GM18505 (cell line): ENCODE measurements around the gene PDIA3.
"Not testable (repeated sequence)": the region's sequence is repeated elsewhere in the genome, so short reads cannot be mapped to it uniquely, and the experiment has no call there.

Experiments used
- ATAC-seq: cut with Tn5 transposase; IDR thresholded peaks from one replicate; pipeline ENCODE4 v1.9.1; 2021; ENCODE audit not compliant: unreplicated experiment
- POLR2A ChIP-seq: IDR thresholded peaks from 4 replicates; pipeline ENCODE4 v1.6.1; 2011; ENCODE audit warnings: borderline replicate concordance; ENCODE audit not compliant: insufficient read depth, insufficient read length; ENCODE audit errors: extremely low read depth

The PDIA3 gene

DNA sequence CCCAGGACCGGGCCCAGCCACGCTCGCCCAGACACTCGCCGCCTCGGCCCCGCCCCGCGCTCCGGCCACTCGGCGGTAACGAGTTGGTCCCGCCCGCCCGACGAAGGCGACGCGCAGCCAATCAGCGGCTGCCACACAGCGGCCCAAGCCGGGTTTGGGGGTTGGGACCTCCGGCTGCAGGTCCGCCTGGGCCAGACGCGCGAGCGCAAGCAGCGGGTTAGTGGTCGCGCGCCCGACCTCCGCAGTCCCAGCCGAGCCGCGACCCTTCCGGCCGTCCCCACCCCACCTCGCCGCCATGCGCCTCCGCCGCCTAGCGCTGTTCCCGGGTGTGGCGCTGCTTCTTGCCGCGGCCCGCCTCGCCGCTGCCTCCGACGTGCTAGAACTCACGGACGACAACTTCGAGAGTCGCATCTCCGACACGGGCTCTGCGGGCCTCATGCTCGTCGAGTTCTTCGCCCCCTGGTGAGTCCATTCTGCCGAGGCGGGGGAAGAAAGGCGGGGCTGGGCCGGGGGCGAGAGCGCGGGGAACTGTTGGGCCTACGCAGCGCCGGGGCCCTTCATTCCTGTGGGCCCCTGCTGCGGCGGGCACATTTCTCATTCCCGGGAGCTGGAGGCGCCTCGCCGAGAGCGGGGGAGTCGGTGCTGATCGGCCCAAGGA, at the start of gene PDIA3:
Gene PDIA3, plus strand, starts transcription at position 194 of the 658 bp plus-strand sequence. Its CDS starts 102 bp downstream, at position 296.
- peak; percentile 69 for ATAC-seq
- TF ChIP-seq POLR2A, result peak; percentile 86

DNA sequence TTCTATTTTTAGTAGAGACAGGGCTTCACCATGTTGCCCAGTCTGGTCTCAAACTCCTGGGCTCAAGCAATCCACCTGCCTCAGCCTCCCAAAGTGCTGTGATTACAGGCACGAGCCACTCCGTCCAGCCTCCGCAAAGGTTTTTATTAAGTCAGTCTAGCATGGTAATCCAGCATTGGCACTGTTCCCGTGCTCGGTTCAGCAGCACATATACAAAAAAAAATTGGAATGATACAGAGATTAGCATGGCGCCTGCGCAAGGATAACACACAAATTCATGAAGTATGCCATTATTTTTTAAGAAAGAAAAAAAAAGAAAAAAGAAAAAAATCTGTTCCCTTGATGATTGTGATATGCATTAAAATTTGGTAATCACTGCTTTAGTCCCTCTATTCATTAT, 44.1 kb upstream of the PDIA3 start:
- no peak for ATAC-seq
- TF ChIP-seq POLR2A, result no peak

DNA sequence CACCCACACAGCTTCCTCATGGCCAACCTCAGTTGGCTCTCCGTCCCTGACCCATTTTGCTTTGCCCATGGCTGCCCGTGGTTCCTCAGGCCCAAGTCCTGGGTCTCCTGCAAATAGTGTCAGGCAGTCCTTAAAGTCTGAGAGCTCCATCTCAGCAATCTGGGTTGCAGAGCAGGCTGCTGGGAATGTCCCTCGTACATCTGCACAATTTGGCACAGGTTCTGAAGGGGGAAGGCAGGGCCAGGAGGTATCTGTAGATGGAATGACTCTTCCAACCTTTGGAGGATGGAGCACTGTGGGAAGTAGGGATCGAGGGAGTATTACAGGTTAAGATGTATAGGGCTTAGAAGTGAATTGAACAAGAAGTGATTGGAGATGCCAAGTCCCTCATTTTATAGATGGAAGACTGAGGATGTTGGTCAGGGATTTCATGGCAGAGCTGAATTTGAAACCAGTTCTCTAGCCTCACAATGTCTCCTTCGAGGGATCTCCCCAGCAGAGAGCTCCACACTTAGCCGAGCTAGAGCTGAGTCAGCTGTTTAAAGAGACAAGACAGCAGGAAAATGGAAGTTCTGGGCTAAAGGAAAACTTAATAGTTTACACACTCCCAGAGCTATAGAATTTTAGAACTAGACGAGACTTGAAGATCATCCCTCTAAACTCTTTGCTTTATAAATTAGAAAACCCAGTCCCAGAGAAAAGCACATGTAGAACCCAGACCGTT, 43.4 kb upstream of the PDIA3 start:
- ATAC-seq, result no peak
- TF ChIP-seq POLR2A, result no peak

DNA sequence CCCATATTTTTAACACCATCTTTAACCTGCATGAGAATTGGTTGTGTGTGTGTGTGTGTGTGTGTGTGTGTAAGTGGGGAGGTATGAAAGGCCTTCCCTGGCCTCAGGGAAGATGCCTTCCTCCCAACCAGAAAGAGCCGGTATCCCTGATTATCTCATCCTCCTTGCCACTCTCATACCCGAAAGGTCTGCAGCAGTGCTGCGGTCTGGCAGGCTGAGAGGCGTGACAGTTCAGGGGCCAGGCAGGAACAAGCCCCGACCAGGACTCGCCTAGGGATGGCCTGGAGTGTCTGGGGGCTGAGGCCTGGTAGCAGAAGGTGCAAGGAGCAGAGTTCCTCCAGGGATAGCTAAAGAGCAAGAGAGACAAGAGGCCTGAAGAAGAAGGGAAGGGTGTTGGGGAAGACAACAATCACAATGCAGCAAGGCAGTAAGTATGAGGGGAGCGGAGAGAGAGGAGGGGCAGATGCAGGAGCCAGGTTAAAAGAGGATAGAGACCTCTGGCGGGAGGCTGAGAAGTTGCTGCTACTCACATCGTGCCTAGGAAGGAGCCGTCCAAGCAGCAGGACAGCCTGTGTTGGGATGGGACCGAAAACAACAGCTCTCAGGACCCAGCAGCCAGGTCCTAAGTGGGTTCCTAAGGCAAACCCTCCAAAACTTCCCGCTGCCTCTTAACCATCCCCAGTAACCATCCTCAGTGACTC, 35.7 kb upstream of the PDIA3 start:
- ATAC-seq, result not testable (repeated sequence)

DNA sequence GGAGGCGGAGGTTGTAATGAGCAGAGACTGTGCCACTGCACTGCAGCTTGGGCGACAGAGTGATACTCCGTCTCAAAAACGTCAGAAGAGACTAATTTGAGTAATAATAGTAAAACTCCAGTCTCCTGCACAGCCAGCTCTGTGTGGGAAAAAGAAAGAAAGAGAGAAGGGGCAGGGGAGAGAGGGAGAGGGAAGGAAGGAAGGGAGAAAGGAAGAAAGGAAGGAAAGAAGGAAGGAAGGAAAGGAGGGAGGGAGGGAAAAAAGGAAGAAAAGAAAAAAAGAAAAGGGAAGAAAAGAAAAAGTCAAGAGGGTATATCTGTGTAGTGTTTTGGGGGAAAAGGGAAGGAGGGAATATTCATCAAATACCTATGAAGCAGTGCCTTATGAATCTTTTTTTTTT, 23.1 kb upstream of the PDIA3 start:
- TF ChIP-seq POLR2A, result no peak
- ATAC-seq, result no peak

DNA sequence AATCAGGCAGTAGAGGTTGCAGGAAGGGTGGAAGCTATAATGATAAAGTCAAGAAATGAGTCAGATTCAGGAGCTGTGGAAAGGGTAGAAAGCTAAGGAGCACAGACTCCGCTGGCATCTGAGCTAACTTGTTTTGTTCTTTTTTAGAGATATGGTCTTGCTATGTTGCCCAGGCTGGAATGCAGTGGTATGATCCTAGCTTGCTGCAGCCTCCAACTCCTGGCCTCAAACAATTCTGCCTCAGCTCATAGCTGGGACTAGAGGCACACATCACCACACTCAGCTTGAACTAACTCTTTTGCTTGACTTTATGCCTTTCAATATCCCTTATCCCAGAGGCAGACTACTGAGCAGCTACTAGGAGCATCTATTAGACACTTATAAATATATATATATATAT, 19.9 kb upstream of the PDIA3 start:
- not testable (repeated sequence) for ATAC-seq

DNA sequence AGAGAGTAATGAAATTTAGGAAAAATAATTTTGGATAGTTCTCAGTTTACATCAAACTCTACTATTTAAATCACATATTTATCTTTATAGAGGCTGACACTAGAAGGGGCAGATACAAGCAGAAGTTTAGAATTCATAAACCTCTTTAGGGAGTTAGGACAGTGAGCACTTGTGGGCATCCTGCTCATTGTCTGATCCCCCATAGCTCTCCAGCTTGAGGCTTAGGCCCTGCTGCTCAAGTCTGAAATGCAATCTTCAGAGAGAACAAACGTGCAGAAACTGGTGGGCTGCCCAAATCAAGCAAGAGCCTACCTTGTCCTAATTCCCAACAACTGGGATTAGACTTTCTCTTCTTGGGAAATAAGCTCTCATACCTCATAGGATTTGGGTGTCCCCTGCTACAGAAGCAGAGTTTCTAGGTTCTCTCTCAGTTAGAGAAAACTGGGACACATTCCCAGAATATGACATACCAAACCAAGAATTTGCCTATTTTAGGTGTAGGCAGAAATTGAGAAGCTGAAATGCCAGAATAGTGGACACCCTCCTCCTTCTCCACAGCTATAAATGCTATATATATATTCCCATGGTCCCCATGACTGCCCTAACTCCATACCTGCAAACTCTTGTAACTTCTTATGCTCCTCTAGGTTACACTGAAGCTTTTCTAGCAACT, 18.0 kb upstream of the PDIA3 start:
- ATAC-seq, result not testable (repeated sequence)

GRCh38 chr15:43735416-43735815, 10.8 kb upstream of the PDIA3 start:
- no peak for TF ChIP-seq POLR2A
- no peak for ATAC-seq

GRCh38 chr15:43746903-43747309, 668 bp downstream of the PDIA3 start:
- ATAC-seq, result not testable (repeated sequence)

GRCh38 chr15:43748376-43748775, 2.1 kb downstream of the PDIA3 start:
- no peak for ATAC-seq
- no peak for TF ChIP-seq POLR2A

- TF ChIP-seq POLR2A, result no peak
- no peak for ATAC-seq
Measured at GRCh38 chr15:43749690-43750345, 3.6 kb downstream of the PDIA3 start.

GRCh38 chr15:43751885-43752284, 5.6 kb downstream of the PDIA3 start:
- no peak for ATAC-seq
- no peak for TF ChIP-seq POLR2A

GRCh38 chr15:43762824-43763223, 16.6 kb downstream of the PDIA3 start:
- no peak for ATAC-seq
- TF ChIP-seq POLR2A, result no peak
